Stimulated activated naive B cell treated with anti-CD40 and anti-IgM and Interleukin-4, amounts not matched to agents 10 μg/mL and 1 μg/mL and 100 μg/mL, for 72 hours (primary cell): ENCODE measurements around the gene SLC25A52.
"Not testable (repeated sequence)": the region's sequence is repeated elsewhere in the genome, so short reads cannot be mapped to it uniquely, and the experiment has no call there.

Source experiments
- ATAC-seq, 2 donors: fragments of 150-1000 bp; cut with Tn5 transposase; replicated peaks; 2 replicates each; pipeline ENCODE4 v1.10.0; 2021; ENCODE audit warnings: moderate library complexity in 1 of 2
- DNase-seq: peaks from one replicate; pipeline ENCODE4 v3.0.0; 2021
- H3K27ac Mint-ChIP-seq: one replicate; pipeline ENCODE4 v1.8.0; 2022; ENCODE audit warnings: mild to moderate bottlenecking, mixed read lengths
- H3K27me3 Mint-ChIP-seq, 2 donors: one replicate each; pipeline ENCODE4 v1.8.0; 2022; ENCODE audit warnings: mixed read lengths in 2 of 2
- H3K36me3 Mint-ChIP-seq, 2 donors: one replicate each; pipeline ENCODE4 v1.8.0; 2022; ENCODE audit warnings: mixed read lengths in 2 of 2, mild to moderate bottlenecking in 1 of 2
- H3K4me1 Mint-ChIP-seq, 2 donors: one replicate each; pipeline ENCODE4 v1.8.0; 2022; ENCODE audit warnings: mixed read lengths in 2 of 2, mild to moderate bottlenecking in 1 of 2
- H3K4me3 Mint-ChIP-seq, 2 donors: one replicate each; pipeline ENCODE4 v1.8.0; 2022; ENCODE audit warnings: mild to moderate bottlenecking in 2 of 2, mixed read lengths in 2 of 2, moderate library complexity in 1 of 2
- H3K9me3 Mint-ChIP-seq, 2 donors: one replicate each; pipeline ENCODE4 v1.8.0; 2022; ENCODE audit warnings: mixed read lengths in 2 of 2, mild to moderate bottlenecking in 1 of 2

Gene SLC25A52

DNA sequence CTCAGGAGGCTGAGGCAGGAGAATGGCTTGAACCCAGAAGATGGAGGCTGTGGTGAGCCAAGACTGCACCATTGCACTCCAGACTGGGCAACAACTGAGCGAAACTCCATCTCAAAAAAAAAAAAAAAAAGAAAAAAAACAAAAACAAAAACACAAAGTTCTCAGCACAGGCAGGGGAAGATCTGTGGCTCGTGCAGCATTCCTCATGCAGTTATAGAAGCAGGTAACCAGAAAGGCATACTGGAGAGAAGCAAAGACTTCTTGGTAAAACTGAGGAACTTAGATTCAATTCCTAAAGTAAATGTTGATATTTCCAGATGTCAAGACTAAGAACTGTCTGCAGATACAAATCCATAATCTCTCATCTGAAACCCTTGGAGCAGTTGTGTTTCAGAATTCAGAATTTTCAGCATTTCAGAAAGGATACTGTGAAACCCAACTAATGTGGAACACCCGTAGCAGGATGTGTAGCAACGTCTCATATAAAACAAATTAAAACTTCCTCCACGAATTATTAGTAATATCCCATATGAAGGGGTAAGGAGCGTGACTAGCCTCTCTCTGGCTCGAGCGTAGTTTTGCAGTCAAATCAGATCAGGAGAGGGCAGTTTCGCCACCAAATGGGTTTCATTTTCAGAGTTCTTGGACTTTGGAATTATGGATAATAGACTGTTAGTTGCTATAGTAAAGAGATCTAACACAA, 13.2 kb upstream of the SLC25A52 start:
- Mint-ChIP-seq H3K27me3 (no peaks in the 10 kb centered on the region), H3K27ac (no peak overlapping the region)
- no peak for ATAC-seq

GRCh38 chr18:31772699-31773098, 12.0 kb upstream of the SLC25A52 start:
- ATAC-seq (no peak), DNase-seq (no peak)
- H3K4me3 Mint-ChIP-seq: no peak overlapping the region
- H3K4me1 Mint-ChIP-seq: no peaks in the 10 kb centered on the region
- H3K27me3 Mint-ChIP-seq: no peaks in the 10 kb centered on the region
- H3K36me3 Mint-ChIP-seq: no peaks in the 10 kb centered on the region
- no peak overlapping the region for H3K27ac Mint-ChIP-seq
- H3K9me3 Mint-ChIP-seq: peaks cover 0 to under 1% of the 10 kb centered on the region in 2 donors

More for the DNA sequence above, 13.2 kb upstream of the SLC25A52 start:
- no peak overlapping the region for H3K4me3 Mint-ChIP-seq
- no peak for DNase-seq
- peaks cover 0 to 3% of the 10 kb centered on the region in 2 donors for H3K36me3 Mint-ChIP-seq
- H3K9me3 Mint-ChIP-seq: peaks cover 6 to 9% of the 10 kb centered on the region in 2 donors
- H3K4me1 Mint-ChIP-seq: no peaks in the 10 kb centered on the region

- H3K4me1 Mint-ChIP-seq: no peaks in the 10 kb centered on the region
- peaks cover 0 to 2% of the 10 kb centered on the region in 2 donors for H3K36me3 Mint-ChIP-seq
- H3K4me3 Mint-ChIP-seq: no peak overlapping the region
- H3K27me3 Mint-ChIP-seq: no peaks in the 10 kb centered on the region
- DNase-seq (no peak), ATAC-seq (no peak)
- H3K27ac Mint-ChIP-seq: no peak overlapping the region
- no peaks in the 10 kb centered on the region for H3K9me3 Mint-ChIP-seq
These were observed 10.4 kb downstream of the SLC25A52 start for GRCh38 chr18:31750273-31750672.

DNA sequence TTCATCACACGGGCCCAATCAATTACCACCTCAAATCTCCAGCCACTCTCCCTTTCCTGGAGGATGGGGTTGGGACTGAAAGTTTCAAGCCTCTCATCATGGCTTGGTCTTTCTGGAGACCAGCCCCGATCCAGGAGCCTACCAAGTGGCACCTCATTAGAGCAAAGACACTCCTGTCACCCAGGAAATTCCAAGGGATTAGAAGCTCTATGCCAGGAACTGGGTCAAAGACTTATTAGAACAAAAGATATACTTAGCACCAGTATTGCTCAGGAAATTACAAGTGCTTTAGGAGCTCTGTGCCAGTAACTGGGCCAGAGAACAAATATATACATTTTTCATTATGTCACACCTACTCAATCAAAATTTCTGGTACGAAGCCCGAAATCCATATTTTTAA, 14.3 kb downstream of the SLC25A52 start:
- H3K9me3 Mint-ChIP-seq: no peaks in the 10 kb centered on the region
- DNase-seq: no peak

DNA sequence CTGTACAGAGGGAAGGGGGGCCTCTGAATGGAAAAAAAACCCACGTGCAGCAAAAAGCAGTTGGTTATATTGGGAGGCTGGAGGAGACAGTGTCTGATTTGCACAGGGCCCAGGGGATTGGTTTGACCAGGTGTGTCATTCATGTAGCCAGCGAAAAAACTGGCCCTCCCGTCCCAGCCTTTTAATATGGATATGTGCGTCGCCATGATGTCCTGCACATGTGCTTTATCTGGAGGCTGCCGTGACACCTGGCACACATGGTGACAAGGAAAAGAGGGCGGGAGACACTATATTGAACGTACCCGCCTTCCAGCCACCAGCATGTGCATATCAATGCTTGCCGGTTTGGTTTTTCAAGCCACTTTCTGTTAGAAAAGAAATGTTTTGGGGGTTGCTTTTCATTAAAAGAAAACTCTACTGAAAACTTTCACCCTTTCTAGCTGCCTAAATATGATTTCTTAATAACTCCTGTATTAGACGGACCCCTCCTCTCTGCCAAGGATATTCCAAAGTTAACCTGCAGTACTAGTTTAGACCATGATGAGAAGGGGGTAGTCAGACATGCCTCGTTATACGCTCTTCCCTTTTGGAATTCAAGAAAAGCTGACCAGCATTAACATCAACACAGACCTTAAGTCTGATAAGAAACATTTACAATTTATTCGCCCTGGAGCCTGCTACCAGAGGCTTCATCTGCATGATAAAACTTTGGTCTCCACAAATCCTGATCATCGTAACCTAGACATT, 16.2 kb downstream of the SLC25A52 start:
- ATAC-seq (no peak), DNase-seq (no peak)
- Mint-ChIP-seq H3K4me1 (no peaks in the 10 kb centered on the region), H3K9me3 (no peaks in the 10 kb centered on the region), H3K4me3 (no peak overlapping the region), H3K27ac (no peak overlapping the region), H3K36me3 (no peaks in the 10 kb centered on the region), H3K27me3 (no peaks in the 10 kb centered on the region)

More for the DNA sequence above, 14.3 kb downstream of the SLC25A52 start:
- no peak for ATAC-seq
- Mint-ChIP-seq H3K4me1 (no peaks in the 10 kb centered on the region), H3K27me3 (no peaks in the 10 kb centered on the region), H3K36me3 (peaks cover 0 to 2% of the 10 kb centered on the region in 2 donors), H3K27ac (no peak overlapping the region), H3K4me3 (no peak overlapping the region)

DNA sequence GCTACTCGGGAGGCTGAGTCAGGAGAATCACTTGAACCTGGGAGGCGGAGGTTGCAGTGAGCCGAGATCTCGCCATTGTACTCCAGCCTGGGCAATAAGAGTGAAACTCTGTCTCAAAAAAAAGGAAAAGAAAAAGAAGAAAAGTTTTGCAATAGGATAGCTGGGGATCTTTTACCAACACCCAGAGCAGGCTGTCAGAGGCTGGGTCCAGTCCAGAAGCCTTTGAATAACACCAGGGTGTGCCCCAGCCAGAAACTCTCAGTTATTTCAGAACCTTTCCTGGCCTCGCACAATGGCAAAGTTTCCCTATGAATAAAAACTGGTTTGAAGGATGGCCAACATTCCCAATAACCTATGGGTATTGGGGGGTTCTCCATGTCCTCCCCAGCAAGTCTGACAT, 17.1 kb downstream of the SLC25A52 start:
- H3K27ac Mint-ChIP-seq, H3K4me1 Mint-ChIP-seq, H3K9me3 Mint-ChIP-seq, DNase-seq, H3K27me3 Mint-ChIP-seq, ATAC-seq, H3K4me3 Mint-ChIP-seq, H3K36me3 Mint-ChIP-seq: not testable (repeated sequence)

- Mint-ChIP-seq H3K4me3 (no peak overlapping the region), H3K4me1 (no peaks in the 10 kb centered on the region), H3K27ac (no peak overlapping the region), H3K27me3 (no peaks in the 10 kb centered on the region), H3K36me3 (peaks cover 4 to 6% of the 10 kb centered on the region in 2 donors), H3K9me3 (peaks cover 5 to 6% of the 10 kb centered on the region in 2 donors)
- ATAC-seq: peak; percentile 36 to 53
- peak; percentile 10 for DNase-seq
These were observed 19.5 kb downstream of the SLC25A52 start for GRCh38 chr18:31741097-31741735.

- no peak for DNase-seq
- Mint-ChIP-seq H3K9me3 (peaks cover 5 to 6% of the 10 kb centered on the region in 2 donors), H3K27me3 (no peaks in the 10 kb centered on the region), H3K27ac (no peak overlapping the region), H3K36me3 (peaks cover 4 to 6% of the 10 kb centered on the region in 2 donors), H3K4me1 (no peaks in the 10 kb centered on the region), H3K4me3 (no peak overlapping the region)
- no peak for ATAC-seq
These were observed 20.5 kb downstream of the SLC25A52 start for GRCh38 chr18:31740180-31740579.

DNA sequence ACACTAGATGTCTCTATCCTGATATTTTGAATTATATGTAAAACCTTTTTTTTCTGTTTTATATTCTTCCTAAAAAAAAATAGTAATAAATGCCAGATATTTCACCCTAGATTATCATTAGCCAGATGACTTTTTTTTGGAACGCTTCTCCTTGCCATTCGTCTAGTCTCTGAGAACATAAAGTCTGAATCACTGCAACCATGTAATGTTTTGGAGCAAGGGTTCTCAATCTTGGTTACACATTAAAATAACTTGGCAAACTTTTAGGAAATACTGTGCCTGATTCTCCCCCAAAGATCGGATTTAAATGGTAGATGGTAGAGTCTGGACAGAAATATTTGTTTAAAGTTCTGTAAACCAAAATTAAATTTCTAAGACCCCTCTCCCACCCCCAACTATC, 21.0 kb downstream of the SLC25A52 start:
- no peaks in the 10 kb centered on the region for H3K27me3 Mint-ChIP-seq
- H3K4me3 Mint-ChIP-seq: no peak overlapping the region
- peaks cover 5 to 6% of the 10 kb centered on the region in 2 donors for H3K9me3 Mint-ChIP-seq
- peaks cover 4 to 6% of the 10 kb centered on the region in 2 donors for H3K36me3 Mint-ChIP-seq
- ATAC-seq: no peak
- no peak overlapping the region for H3K27ac Mint-ChIP-seq
- no peak for DNase-seq
- no peaks in the 10 kb centered on the region for H3K4me1 Mint-ChIP-seq

- Mint-ChIP-seq H3K27me3 (no peaks in the 10 kb centered on the region), H3K4me1 (no peaks in the 10 kb centered on the region), H3K9me3 (peaks cover 5 to 6% of the 10 kb centered on the region in 2 donors), H3K4me3 (no peak overlapping the region), H3K36me3 (peaks cover 4 to 6% of the 10 kb centered on the region in 2 donors), H3K27ac (no peak overlapping the region)
- ATAC-seq (no peak), DNase-seq (no peak)
These were observed 21.9 kb downstream of the SLC25A52 start for GRCh38 chr18:31738460-31739407.

DNA sequence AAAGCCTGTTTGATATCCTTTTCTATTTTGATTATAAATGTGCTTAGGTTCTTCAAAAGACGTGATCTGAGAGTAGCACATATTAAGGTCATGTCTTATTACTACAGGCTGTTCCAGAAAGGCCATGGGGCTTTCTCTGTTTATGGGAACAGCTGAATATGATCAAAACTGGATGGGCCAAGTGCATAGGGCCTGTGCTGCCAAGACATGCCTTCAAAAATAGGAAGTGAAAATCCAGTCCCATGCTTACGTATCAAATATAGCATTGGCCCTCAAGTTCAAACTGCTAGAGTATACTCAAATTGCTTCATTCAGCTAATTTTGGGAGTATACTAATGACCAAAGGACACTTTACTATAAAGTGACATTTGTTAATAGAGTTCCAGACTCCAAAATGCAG, 24.1 kb downstream of the SLC25A52 start:
- H3K4me1 Mint-ChIP-seq: no peaks in the 10 kb centered on the region
- DNase-seq (no peak), ATAC-seq (peak; percentile 72 to 84)
- peaks cover 5 to 6% of the 10 kb centered on the region in 2 donors for H3K9me3 Mint-ChIP-seq
- no peak overlapping the region for H3K27ac Mint-ChIP-seq
- H3K27me3 Mint-ChIP-seq: no peaks in the 10 kb centered on the region
- peaks cover 4 to 6% of the 10 kb centered on the region in 2 donors for H3K36me3 Mint-ChIP-seq
- no peak overlapping the region for H3K4me3 Mint-ChIP-seq

- Mint-ChIP-seq H3K36me3 (no peaks in the 10 kb centered on the region), H3K27ac (no peak overlapping the region), H3K4me1 (no peaks in the 10 kb centered on the region), H3K4me3 (no peak overlapping the region), H3K27me3 (peaks cover 6% of the 10 kb centered on the region in 2 donors), H3K9me3 (peaks cover 0 to 1% of the 10 kb centered on the region in 2 donors)
- DNase-seq (no peak), ATAC-seq (no peak)
These were observed 29.1 kb downstream of the SLC25A52 start for GRCh38 chr18:31731628-31732027.

- peaks cover 10 to 27% of the 10 kb centered on the region in 2 donors for H3K27me3 Mint-ChIP-seq
- not testable (repeated sequence) for H3K4me1 Mint-ChIP-seq, DNase-seq, H3K36me3 Mint-ChIP-seq, H3K9me3 Mint-ChIP-seq, H3K4me3 Mint-ChIP-seq, ATAC-seq, H3K27ac Mint-ChIP-seq
These were observed 31.5 kb downstream of the SLC25A52 start for GRCh38 chr18:31729196-31729595.
